ENCODE results near the gene GNGT2.

DNA sequence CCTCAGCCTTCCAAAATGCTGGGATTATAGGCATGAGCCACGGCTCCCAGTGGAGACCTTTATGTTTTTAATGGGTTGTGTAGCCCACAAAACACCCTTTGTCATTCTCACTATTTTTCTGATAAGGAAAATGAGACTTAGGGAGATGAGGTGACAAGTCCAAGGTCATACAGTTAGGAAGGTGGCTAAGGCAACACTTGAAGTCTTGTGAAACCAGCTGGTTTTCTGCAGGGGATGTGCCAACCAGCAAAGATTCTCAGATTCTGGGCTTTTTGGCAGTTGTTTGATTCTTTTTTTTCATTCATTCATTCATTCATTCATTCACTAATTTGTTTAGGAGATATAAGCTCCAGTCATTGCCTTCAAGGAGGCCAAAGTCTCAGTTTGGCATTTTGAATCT lies 30.2 kb upstream of the GNGT2 start:
- TF ChIP-seq ZNF19 (tag by site-specific recombination; IDR thresholded peaks at IDR 0.05; ENCODE audit: low read depth) (no peak), ZNF335 (tag by site-specific recombination; conservative IDR thresholded peaks at IDR 0.05) (no peak), SETDB1 (IDR thresholded peaks at IDR 0.05; ENCODE audit: insufficient read length, low read length) (no peak), ZNF274 (IDR thresholded peaks at IDR 0.05; ENCODE audit: low read length) (no peak), ZNF274 (tag by site-specific recombination; IDR thresholded peaks at IDR 0.05; ENCODE audit: borderline replicate concordance) (no peak), ZNF707 (tag by site-specific recombination; IDR thresholded peaks at IDR 0.05) (no peak), ZNF621 (tag by site-specific recombination; IDR thresholded peaks at IDR 0.05) (no peak), ZNF776 (tag by site-specific recombination; IDR thresholded peaks at IDR 0.05; ENCODE audit: borderline replicate concordance) (no peak), ZNF366 (tag by site-specific recombination; conservative IDR thresholded peaks at IDR 0.05) (no peak)
- TF ChIP-seq, protein P1, sequence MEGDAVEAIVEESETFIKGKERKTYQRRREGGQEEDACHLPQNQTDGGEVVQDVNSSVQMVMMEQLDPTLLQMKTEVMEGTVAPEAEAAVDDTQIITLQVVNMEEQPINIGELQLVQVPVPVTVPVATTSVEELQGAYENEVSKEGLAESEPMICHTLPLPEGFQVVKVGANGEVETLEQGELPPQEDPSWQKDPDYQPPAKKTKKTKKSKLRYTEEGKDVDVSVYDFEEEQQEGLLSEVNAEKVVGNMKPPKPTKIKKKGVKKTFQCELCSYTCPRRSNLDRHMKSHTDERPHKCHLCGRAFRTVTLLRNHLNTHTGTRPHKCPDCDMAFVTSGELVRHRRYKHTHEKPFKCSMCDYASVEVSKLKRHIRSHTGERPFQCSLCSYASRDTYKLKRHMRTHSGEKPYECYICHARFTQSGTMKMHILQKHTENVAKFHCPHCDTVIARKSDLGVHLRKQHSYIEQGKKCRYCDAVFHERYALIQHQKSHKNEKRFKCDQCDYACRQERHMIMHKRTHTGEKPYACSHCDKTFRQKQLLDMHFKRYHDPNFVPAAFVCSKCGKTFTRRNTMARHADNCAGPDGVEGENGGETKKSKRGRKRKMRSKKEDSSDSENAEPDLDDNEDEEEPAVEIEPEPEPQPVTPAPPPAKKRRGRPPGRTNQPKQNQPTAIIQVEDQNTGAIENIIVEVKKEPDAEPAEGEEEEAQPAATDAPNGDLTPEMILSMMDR (tag by site-specific recombination; IDR thresholded peaks at IDR 0.05) = no peak
- TF ChIP-seq, protein P2, sequence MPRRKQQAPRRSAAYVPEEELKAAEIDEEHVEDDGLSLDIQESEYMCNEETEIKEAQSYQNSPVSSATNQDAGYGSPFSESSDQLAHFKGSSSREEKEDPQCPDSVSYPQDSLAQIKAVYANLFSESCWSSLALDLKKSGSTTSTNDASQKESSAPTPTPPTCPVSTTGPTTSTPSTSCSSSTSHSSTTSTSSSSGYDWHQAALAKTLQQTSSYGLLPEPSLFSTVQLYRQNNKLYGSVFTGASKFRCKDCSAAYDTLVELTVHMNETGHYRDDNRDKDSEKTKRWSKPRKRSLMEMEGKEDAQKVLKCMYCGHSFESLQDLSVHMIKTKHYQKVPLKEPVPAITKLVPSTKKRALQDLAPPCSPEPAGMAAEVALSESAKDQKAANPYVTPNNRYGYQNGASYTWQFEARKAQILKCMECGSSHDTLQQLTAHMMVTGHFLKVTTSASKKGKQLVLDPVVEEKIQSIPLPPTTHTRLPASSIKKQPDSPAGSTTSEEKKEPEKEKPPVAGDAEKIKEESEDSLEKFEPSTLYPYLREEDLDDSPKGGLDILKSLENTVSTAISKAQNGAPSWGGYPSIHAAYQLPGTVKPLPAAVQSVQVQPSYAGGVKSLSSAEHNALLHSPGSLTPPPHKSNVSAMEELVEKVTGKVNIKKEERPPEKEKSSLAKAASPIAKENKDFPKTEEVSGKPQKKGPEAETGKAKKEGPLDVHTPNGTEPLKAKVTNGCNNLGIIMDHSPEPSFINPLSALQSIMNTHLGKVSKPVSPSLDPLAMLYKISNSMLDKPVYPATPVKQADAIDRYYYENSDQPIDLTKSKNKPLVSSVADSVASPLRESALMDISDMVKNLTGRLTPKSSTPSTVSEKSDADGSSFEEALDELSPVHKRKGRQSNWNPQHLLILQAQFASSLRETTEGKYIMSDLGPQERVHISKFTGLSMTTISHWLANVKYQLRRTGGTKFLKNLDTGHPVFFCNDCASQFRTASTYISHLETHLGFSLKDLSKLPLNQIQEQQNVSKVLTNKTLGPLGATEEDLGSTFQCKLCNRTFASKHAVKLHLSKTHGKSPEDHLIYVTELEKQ (tag by site-specific recombination; IDR thresholded peaks at IDR 0.05; ENCODE audit: borderline replicate concordance) = no peak

All from HEK293 (cell line).